Measurements from ENCODE around the gene MYLK4.

Gene MYLK4

DNA sequence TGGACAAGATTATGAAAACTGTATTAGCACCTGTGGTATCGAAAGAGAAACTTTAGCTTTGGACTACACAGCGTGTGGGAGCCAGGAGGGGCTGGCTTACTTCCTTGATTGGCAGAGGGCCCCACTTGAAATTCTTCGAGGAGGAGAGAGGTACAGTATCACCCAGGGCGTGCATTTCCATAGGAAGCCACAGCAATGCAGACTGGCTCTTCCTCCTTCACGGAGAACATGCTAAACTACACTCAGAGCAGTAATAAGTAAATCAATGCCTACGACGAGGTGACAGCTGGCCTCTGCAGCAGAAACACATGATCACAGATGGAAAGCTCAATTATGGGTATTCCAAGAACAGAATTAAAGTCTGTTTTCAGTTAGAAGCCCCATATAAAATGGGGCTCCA is 44.2 kb downstream of the MYLK4 start:
- TF ChIP-seq, protein P1, sequence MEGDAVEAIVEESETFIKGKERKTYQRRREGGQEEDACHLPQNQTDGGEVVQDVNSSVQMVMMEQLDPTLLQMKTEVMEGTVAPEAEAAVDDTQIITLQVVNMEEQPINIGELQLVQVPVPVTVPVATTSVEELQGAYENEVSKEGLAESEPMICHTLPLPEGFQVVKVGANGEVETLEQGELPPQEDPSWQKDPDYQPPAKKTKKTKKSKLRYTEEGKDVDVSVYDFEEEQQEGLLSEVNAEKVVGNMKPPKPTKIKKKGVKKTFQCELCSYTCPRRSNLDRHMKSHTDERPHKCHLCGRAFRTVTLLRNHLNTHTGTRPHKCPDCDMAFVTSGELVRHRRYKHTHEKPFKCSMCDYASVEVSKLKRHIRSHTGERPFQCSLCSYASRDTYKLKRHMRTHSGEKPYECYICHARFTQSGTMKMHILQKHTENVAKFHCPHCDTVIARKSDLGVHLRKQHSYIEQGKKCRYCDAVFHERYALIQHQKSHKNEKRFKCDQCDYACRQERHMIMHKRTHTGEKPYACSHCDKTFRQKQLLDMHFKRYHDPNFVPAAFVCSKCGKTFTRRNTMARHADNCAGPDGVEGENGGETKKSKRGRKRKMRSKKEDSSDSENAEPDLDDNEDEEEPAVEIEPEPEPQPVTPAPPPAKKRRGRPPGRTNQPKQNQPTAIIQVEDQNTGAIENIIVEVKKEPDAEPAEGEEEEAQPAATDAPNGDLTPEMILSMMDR (IDR thresholded peaks at IDR 0.05), result no peak

- TF ChIP-seq, protein P1 (IDR thresholded peaks at IDR 0.05), result no peak
Observed at GRCh38 chr6:2705256-2705655, 45.5 kb downstream of the MYLK4 start.

DNA sequence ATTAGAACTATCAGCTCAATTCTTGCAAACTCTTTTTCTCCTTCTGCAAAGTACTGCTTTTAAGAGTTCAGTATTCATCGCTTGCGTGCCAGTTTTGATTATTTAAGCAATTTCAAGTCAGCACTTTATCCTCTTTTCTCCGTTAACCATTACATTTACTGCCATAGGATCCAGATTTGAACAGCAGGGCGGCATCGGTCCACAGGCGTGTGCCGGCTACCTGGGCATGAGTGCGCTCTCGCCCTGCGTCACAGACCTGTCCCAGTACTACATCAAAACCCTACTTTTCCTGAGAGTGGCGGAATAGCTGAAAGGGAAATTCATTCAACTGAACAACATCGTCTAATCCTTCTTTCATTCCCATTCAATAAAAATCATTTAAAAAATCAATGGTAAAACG is 53.4 kb downstream of the MYLK4 start:
- TF ChIP-seq, protein P1 (IDR thresholded peaks at IDR 0.05), result no peak

DNA sequence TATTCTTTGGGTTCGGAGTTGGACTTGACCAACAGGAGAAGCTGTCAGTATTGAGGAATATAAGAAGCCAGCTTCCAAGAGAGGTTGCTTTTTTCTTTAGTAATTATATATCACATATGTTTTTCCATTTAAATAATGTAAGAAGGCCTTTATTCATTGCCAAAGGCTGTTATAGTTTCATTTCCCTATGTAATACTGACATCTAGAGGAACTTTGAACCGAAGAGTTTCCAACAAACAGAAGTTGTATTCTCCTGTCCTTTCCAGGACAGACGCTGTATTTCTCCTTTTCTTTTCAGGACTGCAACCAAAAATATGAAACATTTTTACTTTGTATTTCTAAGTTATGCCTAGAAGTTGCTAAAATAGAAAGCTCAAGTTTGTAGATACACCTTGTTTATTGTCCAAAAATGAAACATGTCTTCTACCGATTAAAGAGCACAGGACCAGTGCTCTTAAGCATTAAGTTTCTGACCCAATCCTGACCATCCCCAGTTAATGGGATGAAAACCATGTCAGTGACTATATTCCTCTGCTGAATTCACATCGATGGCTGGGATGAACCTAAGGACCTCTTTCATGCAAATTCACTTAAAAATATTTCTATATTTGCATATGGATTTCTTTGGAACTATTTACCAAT is 55.1 kb downstream of the MYLK4 start:
- TF ChIP-seq, protein P1 (IDR thresholded peaks at IDR 0.05), result peak; percentile 56

DNA sequence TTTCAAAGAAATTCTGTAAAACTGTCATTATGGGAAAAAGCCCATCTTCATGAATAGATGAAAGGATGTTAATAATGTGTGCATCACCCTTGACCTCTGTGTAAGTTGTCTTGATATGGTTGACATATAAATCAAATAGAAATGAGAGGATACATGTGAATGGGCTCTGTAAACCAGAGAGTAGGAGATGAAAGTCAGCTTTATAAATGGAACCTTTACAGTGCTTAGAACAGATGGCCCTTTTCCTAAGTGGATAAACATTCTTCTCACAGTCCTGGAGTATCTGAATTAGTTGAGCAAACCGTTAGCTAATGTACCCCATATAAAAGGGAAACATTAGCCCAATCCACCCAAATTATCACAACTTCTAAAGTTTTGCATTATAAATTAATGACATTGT is 57.5 kb downstream of the MYLK4 start:
- TF ChIP-seq, protein P1 (IDR thresholded peaks at IDR 0.05), result no peak

DNA sequence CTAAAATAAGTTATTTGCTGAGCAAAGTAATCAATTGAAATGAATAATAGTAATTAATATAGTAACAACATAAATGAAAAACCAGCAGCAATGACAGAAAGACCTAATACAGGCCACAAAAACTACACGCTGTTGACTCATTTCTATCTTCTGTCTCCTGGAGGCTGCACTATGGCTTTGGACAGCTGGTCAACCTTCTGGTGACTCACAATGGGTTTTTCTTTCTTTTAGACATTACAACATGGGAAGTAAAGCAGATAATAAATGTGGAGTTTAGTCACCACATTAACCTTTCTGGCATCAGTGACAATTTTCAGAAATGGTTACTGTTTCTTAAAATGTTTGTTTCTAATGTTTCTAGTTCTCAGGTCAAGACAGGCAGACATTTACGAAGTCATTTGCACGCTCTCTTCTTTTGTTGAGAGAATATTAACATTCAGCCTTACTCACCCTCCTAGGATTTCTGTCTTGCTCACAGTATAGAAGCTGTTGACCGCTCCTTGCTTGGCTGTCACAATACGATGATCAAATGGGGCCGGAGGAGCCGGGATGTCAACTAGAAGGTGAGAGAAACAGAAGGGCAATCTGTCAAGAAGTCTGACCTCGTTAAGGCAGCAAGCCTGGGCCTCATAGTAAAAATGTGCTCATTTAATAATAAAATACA is 62.2 kb downstream of the MYLK4 start:
- TF ChIP-seq, protein P1 (IDR thresholded peaks at IDR 0.05), result no peak

DNA sequence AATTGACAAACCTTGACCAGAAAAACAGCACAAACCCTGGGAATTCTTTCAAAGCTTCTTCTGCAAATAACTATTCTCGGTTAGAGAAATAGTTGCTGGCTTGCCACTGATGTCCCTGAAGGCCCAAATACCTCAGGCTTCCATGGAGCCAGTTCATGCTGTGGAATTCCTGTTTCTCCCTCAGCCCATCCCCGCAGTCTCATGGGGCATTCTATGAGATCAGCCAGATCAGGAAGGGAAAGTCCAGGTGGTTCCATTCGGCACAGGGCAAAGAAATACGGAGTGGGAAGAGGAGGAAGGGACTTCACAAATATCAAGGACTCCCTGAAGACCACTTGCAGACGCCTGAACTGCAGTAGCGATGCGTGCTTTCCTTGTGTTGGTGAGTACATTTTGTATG is 63.3 kb downstream of the MYLK4 start:
- TF ChIP-seq, protein P1 (IDR thresholded peaks at IDR 0.05), result no peak

Data from LNCAP (cell line).